Colonic mucosa (tissue), 4 donors: ENCODE measurements around the gene CAMK1D. TPM values are rescaled to one million over a fixed set of nuclear protein-coding genes. Genes with fewer than 3 reads are reported as not detected.

Source experiments
- DNase-seq: peaks from one replicate; pipeline ENCODE4 v3.0.0-alpha.2; 2020
- H3K27ac ChIP-seq: fragments of 200-600 bp; one replicate; pipeline ENCODE4 v1.8.0; 2021
- H3K27me3 ChIP-seq: fragments of 200-600 bp; one replicate; pipeline ENCODE4 v1.8.0; 2021
- H3K36me3 ChIP-seq: fragments of 200-600 bp; one replicate; pipeline ENCODE4 v1.8.0; 2021
- H3K4me1 ChIP-seq: fragments of 200-600 bp; one replicate; pipeline ENCODE4 v1.8.0; 2021; ENCODE audit warnings: mild to moderate bottlenecking
- H3K4me3 ChIP-seq: fragments of 200-600 bp; one replicate; pipeline ENCODE4 v1.8.0; 2021
- H3K9ac ChIP-seq, 2 donors: one replicate each; pipeline ENCODE4 v1.7.0; 2013; ENCODE audit warnings: control low read depth in 2 of 2, low read depth in 2 of 2, low read length in 2 of 2
- H3K9me3 ChIP-seq: fragments of 200-600 bp; one replicate; pipeline ENCODE4 v1.8.0; 2021
- intact Hi-C: fragments of 100-400 bp; cut with DNase I; formaldehyde crosslinking; loops from one replicate; pipeline ENCODE4 v1.14.1; 2022
- total RNA-seq, 2 donors: library from RNA; stranded (reverse); fragmentation: NEBNext Ultra II Directional in 1 of 2; extraction: Animal tissue kit (Norgen Biotek cat#: 25700) in 1 of 2; gene quantifications; one replicate each; pipeline ENCODE4 v1.2.1, GENCODE V29; 2021
- TF ChIP-seq, protein P1 (sequence below): fragments of 200-600 bp; IDR thresholded peaks from one replicate; pipeline ENCODE4 v1.8.0; 2022; ENCODE audit warnings: antibody characterized with exemption, mild to moderate bottlenecking
- donor health status: healthy.
- donor health status: DM: no; HTN: no; CAD: no.
- donor health status: DM: no; HTN: no; CAD: no.

CAMK1D gene
- total RNA-seq, 2 donors from 2014 or later: 21.3 to 29.7 TPM

- H3K27ac ChIP-seq: no peak overlapping the region
- H3K4me3 ChIP-seq: no peak overlapping the region
- H3K9me3 ChIP-seq: no peaks in the 10 kb centered on the region
- TF ChIP-seq, protein P1, sequence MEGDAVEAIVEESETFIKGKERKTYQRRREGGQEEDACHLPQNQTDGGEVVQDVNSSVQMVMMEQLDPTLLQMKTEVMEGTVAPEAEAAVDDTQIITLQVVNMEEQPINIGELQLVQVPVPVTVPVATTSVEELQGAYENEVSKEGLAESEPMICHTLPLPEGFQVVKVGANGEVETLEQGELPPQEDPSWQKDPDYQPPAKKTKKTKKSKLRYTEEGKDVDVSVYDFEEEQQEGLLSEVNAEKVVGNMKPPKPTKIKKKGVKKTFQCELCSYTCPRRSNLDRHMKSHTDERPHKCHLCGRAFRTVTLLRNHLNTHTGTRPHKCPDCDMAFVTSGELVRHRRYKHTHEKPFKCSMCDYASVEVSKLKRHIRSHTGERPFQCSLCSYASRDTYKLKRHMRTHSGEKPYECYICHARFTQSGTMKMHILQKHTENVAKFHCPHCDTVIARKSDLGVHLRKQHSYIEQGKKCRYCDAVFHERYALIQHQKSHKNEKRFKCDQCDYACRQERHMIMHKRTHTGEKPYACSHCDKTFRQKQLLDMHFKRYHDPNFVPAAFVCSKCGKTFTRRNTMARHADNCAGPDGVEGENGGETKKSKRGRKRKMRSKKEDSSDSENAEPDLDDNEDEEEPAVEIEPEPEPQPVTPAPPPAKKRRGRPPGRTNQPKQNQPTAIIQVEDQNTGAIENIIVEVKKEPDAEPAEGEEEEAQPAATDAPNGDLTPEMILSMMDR: no peak
- no peaks in the 10 kb centered on the region for H3K27me3 ChIP-seq
- no peak for DNase-seq
- H3K4me1 ChIP-seq: no peaks in the 10 kb centered on the region
- no peaks in the 10 kb centered on the region for H3K36me3 ChIP-seq
- no peak overlapping the region for H3K9ac ChIP-seq
- intact Hi-C loops: no loop called here
Observed at GRCh38 chr10:12583891-12584595, 234.7 kb downstream of the CAMK1D start.

GRCh38 chr10:12586741-12587140, 237.4 kb downstream of the CAMK1D start:
- H3K4me1 ChIP-seq: no peaks in the 10 kb centered on the region
- intact Hi-C loops: no loop called here

GRCh38 chr10:12587451-12587888, 238.1 kb downstream of the CAMK1D start:
- intact Hi-C loops: no loop called here
- Histone ChIP-seq H3K4me1 (no peaks in the 10 kb centered on the region), H3K9me3 (no peaks in the 10 kb centered on the region), H3K36me3 (no peaks in the 10 kb centered on the region), H3K27me3 (no peaks in the 10 kb centered on the region), H3K9ac (no peak overlapping the region), H3K4me3 (no peak overlapping the region), H3K27ac (no peak overlapping the region)
- no peak for DNase-seq
- TF ChIP-seq, protein P1: no peak

More at GRCh38 chr10:12586741-12587140, 237.4 kb downstream of the CAMK1D start:
- Histone ChIP-seq H3K36me3 (no peaks in the 10 kb centered on the region), H3K4me3 (no peak overlapping the region), H3K27ac (no peak overlapping the region), H3K27me3 (no peaks in the 10 kb centered on the region), H3K9me3 (no peaks in the 10 kb centered on the region), H3K9ac (no peak overlapping the region)
- no peak for DNase-seq
- TF ChIP-seq, protein P1: no peak

DNA sequence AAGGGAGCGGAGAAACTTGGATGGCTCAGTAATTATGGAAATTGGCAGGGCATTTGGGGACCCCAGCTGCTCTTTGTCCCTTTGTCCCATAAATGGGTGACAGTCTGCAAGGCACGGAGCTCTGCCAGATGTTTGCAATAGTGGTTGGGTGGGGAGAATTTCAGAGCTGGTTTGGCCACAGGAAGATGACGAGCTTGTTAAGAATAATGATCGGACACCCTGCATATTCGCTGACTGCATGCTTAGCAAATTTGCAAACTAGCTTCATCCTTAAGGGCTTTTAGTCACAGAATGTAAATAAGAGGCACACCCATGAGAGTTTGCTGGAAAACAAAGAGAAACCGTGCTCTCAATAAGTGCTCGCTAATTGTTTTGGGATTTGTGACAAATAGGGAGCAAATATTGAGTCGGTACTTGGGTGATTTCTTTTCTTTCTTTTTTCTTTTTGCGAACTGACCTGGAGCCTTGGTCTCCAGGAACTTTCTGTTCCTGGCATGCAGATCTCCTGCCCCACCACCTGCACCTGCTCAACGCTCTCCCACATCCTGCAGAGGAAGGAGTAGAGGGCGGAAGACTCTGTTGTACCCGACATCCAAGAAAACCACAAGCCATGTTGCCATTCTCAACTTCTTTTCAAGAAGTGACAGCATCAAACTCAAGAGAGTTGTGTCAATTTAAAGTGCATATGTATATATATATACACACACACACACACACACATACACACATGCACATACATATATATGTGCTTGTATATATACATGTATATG, 238.9 kb downstream of the CAMK1D start:
- H3K27me3 ChIP-seq: no peaks in the 10 kb centered on the region
- no peak overlapping the region for H3K9ac ChIP-seq
- intact Hi-C loops: no loop called here
- no peak for DNase-seq
- TF ChIP-seq, protein P1: no peak
- H3K4me1 ChIP-seq: no peaks in the 10 kb centered on the region
- no peak overlapping the region for H3K4me3 ChIP-seq
- no peak overlapping the region for H3K27ac ChIP-seq
- H3K36me3 ChIP-seq: no peaks in the 10 kb centered on the region
- no peaks in the 10 kb centered on the region for H3K9me3 ChIP-seq

GRCh38 chr10:12589291-12589690, 239.9 kb downstream of the CAMK1D start:
- no peak overlapping the region for H3K9ac ChIP-seq
- H3K4me1 ChIP-seq: no peaks in the 10 kb centered on the region
- no peak for DNase-seq
- TF ChIP-seq, protein P1: no peak
- no peaks in the 10 kb centered on the region for H3K27me3 ChIP-seq
- H3K9me3 ChIP-seq: no peaks in the 10 kb centered on the region
- intact Hi-C loops: no loop called here
- no peak overlapping the region for H3K27ac ChIP-seq
- H3K36me3 ChIP-seq: no peaks in the 10 kb centered on the region
- H3K4me3 ChIP-seq: no peak overlapping the region
